GOT3 (cell line): ENCODE measurements around the gene PNPLA7.
"Not testable (repeated sequence)": the region's sequence is repeated elsewhere in the genome, so short reads cannot be mapped to it uniquely, and the experiment has no call there.

Source experiments
- DNase-seq: peaks from one replicate; lab custom pipeline; 2025; ENCODE audit warnings: mixed read lengths; lab: John Stamatoyannopoulos, UW

The PNPLA7 gene

DNA sequence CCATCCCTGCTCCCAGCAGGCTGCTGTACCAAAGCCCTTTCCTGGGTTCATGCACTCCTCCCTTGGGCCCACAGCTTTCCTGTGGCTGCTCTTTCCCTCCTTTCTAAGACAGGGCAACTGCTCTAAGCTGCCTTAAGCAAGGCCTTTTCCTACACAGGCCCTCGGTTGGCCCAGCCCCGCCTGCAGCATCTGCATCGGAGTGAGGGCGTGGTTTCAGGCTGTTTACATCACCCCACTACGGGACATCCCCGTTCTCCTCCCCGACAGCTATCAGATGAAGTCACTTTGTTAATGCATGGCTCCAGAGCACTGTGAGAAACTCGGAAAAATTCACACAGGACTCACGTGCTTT, 25.1 kb upstream of the PNPLA7 start:
- DNase-seq: no peak

DNA sequence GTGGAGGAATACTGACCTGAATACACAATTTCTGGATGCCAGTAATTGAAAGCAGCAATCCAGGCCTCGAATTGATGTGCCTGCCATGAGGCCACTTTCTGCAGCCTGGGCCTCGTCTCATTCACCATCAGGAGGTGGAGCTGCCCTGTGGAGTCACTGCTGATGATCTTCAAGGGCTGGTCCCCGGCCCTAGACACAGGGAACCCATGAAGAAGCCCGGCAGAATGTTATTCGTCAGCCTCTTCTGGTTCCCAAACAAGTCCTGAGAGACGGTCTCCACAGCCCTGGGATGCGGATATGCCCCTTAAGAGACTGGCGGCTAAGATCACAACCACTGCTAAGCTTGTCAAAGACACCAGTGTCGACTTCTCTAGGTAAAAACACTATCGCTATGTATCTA, 24.0 kb upstream of the PNPLA7 start:
- DNase-seq: no peak

DNA sequence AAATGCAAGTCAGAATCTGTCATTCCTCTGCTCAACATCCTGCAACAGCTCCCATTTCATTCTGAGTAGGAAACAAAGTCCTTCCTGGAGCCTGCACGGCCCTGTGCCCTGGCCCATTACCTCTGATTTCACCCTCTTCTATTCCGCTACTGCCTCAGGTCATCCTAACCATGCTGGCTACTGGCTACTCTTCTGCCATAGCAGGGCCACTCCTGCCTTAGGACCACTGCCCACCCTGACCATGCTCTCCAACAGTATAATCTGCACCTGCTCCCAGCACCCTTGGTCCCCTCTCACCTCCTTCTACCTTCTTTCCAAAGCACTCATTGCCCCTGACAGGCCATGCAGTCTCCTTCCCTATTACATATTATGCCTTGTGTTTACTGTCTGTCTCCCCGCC, 20.4 kb upstream of the PNPLA7 start:
- DNase-seq: no peak

DNA sequence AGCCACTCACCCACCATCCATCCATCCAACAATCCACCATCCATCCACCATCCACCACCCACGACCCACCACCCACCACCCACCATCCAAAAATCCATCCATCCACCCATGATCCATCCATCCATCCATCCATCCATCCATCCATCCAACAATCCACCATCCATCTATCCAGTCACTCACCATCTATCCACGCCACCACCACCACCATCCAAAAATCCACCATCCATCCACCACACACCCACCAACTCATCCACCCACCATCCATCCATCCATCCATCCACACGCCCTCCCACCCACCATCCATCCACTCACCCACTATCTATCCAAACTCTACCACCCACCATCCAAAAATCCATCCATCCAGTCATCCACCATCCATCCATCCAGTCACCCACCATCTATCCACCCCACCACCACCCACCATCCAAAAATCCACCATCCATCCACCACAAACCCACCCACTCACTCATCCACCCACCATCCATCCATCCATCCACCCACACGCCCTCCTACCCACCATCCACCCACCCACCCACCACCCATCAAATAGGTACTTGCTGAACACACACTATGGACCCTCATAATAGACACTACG, 19.5 kb upstream of the PNPLA7 start:
- no peak for DNase-seq

DNA sequence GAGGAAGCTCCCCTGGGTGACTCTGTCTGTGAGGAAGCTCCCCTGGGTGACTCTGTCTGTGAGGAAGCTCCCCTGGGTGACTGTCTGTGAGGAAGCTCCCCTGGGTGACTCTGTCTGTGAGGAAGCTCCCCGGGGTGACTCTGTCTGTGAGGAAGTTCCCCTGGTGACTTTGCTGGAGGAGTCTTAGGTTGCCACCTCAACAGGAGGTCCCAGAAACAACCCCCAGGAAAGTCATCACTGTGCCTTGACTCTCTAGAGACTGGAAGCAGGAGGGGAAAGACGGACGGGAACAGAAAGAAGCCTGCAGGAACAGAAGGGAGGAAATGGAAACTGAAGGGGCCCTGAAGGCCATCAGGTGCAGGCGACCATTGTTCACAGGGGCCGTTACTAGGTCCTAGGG, 18.2 kb upstream of the PNPLA7 start:
- DNase-seq: not testable (repeated sequence)

DNA sequence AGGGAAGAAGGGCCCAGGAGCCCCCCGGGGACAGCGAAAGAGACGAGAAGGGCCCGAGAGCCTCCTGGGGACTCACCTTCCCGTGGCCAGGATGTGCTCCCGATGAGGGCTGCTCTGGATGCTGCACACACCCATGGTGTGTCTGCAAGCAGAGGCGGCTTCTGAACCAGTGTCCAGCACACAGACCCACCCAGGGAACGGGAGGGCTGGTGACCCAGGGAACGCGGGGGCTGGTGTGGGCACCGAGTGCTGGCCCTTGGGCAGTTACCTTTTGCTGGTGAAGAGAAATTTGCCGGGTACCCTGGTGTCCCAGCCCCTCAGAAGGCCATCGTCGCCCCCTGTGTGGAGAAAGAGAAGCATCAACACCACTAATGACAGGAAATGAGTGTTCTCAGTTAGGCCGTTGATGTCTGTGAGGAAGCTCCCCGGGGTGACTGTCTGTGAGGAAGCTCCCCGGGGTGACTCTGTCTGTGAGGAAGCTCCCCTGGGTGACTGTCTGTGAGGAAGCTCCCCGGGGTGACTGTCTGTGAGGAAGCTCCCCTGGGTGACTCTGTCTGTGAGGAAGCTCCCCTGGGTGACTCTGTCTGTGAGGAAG, 14.7 kb upstream of the PNPLA7 start:
- DNase-seq: no peak

DNA sequence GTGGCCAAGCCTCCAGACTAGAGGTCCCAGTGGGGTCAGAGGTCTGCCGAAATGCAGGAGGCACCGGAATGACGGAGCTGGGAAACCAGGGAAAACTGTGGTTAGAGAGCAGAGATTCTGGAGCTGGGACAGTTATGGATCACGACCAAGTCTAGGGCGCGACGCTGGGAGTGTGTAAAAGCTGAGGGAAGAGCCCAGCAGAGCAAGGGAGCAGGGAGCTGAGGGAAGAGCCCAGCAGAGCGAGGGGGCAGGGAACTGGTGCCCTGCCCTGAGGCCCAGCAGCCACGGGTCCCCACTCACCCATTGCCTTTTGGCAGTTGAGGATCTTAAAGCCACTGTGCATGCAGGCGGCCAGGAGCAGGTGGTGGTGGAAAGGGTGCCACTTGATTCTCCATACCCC, 13.9 kb upstream of the PNPLA7 start:
- DNase-seq: no peak

DNA sequence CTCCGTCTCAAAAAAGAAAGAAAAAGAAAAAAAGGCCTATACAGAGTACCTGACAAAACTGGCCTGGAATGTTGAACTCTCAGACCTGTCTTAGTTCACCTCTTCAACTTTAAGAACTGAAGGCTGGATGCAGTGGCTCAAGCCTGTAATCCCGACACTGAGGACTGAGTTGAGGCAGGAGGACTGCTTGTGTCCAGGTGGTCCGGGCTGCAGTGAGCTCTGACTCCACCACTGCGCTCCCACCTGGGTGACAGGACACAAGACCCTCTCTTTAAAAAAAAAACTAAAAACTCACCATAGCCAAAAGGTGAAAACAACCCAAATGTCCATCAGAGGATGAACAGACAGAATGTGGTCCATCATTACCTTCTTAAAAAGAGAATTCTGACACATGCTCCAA, 7.9 kb upstream of the PNPLA7 start:
- no peak for DNase-seq

DNA sequence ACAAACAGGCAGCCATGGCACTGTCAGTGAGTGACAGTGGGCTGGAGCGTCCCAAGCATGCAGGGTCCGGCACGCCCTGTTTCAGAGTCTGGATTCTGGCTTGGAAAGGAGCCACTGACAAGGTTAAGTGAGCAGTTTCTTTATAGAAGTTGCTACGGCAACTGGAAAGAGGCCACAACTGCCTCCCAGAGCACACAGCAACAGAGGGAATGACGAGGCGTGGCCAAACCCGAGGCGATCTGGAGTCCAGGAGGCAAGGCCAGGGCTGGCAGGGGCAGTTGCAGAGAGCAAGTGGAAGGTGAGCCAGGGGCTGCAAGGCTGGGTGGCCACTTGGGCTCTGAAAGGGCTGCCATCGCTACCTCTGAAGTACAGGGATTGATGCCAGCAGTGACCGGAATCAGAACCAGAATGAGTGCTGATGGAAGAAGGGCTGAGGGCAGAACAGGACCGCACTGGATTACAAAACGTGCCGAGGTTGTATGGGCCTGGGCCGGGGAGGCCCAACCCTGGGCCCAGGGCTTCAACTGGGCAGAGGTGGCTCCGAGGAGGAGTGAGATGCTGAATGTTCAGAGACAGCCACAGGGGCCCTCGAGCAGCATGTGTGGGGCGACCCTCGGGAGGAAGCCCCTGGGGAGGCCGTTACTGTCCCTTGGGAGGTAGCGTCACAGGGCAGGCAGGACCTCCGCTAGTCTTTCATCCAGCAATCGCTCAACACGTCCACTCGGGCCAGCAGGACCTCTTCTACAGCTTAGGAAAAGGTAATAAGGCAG, 6.1 kb upstream of the PNPLA7 start:
- no peak for DNase-seq

DNA sequence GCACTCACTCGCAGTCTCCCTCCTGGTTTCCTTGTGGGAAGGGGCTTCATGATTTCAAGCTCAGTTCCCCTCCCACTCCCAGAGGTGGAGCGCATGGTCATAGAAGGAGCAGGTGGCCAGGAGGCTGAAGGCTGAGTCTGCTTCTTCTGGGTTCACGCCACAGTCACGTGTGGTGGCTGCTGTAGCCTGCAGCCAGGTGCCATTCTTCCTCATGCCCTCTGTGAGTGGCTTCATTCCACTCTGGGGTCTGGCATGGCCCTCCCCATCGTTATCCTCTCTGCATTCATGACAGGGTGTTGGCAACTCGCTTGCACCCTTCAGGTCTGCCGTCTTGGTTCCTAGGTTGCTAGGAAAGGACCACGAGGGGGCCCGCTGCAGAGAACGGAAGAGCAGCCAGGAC, 5.0 kb upstream of the PNPLA7 start:
- DNase-seq: no peak

DNA sequence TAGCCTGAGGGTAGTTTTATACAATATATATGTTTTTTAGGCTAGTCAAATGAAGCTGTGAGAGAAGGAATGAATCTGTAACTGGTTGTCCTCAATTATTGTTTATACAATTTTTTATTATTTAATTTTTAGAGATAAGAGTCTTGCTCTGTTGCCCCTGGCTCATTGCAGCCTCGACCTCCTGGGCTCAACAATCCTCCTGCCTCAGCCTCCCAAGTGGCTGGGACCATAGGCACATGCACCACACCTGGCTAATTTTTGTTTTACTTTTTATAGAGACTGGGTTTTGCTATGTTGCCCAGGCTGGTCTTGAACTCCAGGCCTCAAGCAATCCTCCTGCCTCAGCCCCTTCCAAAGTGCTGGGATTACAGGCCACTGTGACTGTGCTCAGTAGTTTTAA, 4.1 kb upstream of the PNPLA7 start:
- DNase-seq: no peak

DNA sequence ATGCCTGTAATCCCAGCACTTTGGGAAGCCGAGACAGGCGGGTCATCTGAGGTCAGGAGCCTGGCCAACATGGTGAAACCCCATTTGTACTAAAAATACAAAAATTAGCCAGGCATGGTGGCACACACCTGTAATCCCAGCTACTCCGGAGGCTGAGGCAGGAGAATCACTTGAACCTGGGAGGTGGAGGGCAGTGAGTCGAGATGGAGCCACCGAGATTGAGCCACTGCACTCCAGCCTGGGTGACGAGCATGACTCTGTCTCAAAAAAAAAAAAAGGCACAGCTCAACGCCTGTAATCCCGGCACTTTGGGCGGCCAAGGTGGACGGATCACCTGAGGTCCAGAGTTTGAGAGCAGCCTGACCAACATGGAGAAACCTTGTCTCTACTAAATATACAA, 3.5 kb upstream of the PNPLA7 start:
- DNase-seq: not testable (repeated sequence)

DNA sequence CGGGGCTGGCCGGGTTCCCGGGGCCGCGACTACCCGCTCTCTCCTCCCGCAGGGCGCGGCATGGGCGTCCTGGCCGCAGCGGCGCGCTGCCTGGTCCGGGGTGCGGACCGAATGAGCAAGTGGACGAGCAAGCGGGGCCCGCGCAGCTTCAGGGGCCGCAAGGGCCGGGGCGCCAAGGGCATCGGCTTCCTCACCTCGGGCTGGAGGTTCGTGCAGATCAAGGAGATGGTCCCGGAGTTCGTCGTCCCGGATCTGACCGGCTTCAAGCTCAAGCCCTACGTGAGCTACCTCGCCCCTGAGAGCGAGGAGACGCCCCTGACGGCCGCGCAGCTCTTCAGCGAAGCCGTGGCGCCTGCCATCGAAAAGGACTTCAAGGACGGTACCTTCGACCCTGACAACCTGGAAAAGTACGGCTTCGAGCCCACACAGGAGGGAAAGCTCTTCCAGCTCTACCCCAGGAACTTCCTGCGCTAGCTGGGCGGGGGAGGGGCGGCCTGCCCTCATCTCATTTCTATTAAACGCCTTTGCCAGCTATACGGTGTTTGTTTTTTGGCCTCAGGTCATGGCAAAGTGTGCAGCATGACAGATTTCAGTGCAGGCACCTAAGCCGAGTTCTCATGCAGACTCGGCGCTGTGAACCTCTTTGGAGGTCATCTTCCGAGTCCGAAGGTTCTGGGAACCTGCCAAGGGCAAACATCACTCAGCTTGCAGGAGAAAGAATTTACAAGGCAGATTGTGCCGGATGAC, 2.0 kb upstream of the PNPLA7 start:
- DNase-seq: no peak

DNA sequence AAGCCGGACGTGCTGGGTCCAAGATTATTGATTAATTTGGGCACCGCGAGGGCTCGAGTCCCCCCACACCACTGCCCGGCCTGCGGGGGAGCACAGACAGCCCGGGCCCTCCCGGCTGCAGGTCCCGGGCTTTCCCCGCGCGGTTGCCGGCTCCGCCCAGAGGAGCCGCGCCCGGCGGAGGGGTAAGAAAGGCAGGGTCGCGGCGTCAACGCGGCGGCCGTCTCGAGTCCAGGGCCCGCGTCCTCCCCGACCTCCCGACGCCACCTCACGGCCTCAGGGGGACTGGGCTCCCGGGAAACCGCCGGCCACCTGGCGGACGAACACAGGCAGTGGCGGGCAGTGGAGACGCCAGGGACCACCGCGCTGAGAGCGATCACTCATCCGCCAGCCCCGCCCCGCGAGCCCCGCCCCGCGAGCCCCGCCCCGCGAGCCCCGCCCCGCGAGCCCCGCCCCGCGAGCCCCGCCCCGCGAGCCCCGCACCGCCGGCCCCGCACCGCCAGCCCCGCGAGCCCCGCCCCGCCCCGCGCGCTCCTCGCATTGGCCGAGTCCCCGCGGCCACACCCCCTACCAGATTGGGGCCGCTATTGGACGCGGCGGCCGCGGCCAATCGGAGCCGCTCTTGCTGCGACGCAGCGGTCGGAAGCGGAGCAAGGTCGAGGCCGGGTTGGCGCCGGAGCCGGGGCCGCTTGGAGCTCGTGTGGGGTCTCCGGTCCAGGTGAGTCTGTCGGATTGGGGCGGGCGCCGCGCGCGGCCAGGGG, 1.2 kb upstream of the PNPLA7 start, which contains the start of gene MRPL41:
MRPL41 (plus strand) TSS at position 616 of the 758 bp plus-strand sequence. CDS start 203 bp downstream, outside the sequence.
- DNase-seq: peak; percentile 22

DNA sequence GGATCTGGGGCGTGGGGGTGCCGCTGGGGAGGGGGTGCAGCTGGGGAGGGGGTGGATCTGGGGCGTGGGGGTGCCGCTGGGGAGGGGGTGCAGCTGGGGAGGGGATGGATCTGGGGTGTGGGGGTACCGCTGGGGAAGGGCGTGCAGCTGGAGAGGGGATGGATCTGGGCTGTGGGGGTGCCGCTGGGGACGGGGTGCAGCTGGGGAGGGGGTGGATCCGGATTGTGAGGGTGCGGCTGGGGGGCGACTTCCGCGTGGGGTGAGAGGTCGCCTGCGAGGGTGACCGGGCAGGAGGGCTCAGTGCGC, 709 bp upstream of the PNPLA7 start:
- DNase-seq: not testable (repeated sequence)

DNA sequence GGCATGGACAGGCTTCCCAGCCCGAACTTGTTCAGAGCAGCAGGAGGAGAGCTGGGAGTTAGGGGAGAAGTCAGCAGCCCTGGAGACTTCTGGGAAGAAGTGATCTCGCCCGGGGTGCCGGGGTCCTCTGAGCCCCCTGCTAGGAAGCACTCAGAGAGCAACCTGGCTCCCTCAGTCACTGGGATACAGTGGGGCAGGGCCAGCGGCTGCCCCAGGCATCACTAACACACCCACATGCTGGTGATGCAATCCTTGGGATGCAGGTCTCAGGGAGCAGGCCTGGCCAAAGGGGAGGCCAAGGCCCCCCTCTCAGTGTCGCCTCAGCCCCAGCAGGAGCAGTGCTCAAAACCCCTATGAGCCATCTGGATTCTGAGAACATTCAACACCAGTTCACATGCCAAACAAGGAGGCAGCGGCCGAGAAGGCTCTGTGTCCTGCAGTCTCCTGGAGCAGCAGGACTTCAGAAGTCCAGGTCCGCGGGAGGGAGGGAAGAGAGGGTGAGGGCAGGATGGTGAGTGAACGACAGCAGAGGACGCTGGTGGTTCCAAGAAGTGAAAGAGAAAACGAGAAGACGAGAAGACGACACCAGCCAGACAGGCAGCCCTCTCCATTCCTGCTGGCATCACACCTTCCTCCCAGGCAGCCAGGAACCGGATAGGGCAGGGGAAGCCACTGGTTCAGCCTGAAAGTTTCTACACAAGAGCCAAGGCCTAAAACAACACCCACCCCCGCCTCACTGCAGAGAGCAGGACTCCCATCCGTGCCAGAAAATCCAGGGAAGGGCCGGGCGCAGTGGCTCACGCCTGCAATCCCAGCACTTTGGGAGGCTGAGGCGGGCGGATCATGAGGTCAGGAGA, 2.3 kb downstream of the PNPLA7 start:
- DNase-seq: no peak

DNA sequence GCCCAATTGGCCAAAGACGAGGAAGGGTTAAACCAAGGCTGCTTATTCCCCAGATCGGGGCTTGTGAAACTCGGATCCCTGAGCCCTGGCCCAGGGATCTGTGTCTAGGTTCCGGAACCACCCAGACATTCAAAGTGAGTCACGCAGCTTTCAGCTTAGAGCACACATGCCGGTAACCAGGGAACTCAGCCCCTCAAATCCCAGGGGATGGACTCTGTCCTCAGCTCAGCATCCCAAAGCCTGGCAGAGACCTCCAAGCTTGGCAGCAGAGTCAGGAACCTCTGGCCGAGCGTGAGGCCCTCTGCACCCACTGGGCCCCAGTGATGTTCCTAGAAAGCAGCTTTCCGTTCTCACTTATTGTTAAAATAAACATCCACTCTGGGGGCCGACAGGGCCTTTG, 5.1 kb downstream of the PNPLA7 start:
- DNase-seq: no peak

DNA sequence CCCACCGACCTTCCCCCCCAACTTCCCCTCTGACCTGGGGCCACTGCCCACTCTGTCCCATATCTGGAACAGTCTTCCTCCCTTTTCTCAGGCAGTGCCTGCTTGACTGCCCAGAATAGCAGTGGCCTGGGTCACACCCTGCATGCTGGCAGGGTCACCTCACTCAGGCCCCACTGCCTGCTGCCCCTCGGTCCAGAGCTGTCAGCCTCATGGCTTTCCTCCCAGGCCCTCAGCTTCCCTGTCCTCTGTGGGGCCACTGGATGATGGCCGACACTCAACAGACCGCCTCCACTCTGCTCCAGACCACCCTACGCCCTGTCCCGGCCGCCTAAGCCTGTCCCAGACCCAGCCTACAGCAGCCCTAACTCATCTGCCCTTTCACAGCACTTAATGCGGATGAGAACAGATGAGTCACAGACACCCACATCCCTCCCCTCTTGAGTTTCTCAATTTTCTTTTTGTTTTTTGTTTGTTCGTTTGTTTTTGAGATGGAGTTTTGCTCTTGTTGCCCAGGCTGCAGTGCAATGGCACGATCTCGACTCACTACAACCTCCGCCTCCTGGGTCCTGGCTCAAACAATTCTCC, 5.9 kb downstream of the PNPLA7 start:
- no peak for DNase-seq

DNA sequence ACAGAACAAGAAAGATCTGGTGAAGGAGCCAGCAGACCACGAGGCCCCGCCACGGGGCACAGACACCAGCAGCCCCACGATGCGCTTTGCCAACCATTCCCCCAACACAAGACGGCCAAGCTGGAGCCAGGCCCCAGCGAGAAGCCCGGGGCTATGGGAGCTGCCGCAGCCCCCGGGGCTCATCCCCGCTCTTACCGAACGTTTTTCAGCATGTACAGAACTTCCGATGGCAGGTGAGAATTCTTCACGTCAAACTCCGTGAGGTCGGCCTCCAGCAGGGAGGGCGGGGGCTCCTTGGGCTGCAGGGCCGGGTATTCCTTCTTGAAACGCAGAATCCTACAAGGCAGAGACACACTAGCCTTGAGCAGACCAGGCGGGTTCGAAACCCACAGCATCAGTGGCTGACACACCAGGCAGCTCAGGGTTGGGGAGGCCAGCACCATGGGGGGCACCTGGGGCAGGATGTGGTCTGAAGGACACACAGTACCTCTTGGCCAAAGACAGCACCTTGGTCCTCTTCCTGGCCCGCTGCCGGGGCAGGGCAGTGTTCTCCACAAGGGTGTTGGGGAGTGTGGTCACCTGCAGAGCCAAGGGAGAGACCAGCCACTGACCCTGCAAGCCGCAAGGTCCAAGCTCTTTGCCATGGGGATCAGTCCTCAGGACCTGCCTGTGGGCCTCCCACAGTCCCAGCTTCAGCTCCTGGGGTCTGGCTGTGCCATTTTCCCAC, 6.8 kb downstream of the PNPLA7 start:
- no peak for DNase-seq

DNA sequence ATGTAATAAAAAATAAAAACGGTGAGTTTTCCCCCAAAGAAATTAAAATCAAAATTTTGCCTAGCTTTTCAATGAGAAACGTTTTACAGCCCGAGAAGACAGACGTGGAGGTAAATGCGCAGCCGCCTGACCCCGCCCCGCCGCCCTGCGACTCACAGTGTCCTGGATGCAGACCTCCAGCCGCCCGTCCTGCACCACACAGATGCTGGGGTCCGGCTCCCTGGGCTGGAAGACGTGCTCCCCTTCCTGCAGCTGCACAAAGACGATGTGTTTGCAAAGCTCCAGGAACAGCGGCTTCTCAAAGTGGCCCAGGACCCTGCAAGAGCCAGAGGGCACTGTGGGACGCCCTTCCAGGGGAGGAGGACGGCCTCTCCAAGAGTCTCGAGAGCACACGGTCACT, 7.7 kb downstream of the PNPLA7 start:
- no peak for DNase-seq
